ENCODE data around the gene APOBEC3G. TPM values are rescaled to one million over a fixed set of nuclear protein-coding genes. Genes with fewer than 3 reads are reported as not detected.

The APOBEC3G gene
- total and polyA plus RNA-seq, 12 donors = 1.9 to 17.7 (median 3.1) TPM

DNA sequence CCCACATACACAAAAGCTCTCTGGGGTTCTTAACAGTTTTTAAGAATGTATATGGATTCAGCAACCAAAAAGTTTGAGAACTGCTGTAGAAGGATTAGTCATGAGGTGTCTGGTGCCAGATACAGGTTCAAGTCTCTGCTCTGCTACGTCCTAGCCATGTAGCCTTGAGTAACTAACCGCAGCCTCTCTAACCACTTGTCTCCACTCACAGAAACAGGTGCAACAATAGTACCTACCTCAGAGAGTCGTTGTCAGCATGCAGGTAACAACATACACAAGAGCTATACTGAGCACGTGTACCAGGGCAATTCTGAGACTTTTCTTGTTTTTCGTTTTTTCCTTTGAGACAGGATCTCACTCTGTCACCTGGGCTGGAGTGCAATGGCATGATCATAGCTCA, 48.5 kb downstream of the APOBEC3G start:
- H3K9me3 ChIP-seq = no peaks in the 10 kb centered on the region
- intact Hi-C loops (cut with DNase I) = loop anchor here in 6 of 10 donors (2.0 to 10.0 kb wide), 4 partner anchors 351 to 361 kb away; no protein-coding TSS in a partner anchor
- peaks cover 0 to 8% (median 3%) of the 10 kb centered on the region in 9 donors for H3K4me1 ChIP-seq
- WGBS, 2 donors = 93 to 95% methylated on average over 5 of the region's 5 CpGs
- ATAC-seq (no peak), DNase-seq (no peak)
- peaks cover 0 to 10% (median 0%) of the 10 kb centered on the region in 9 donors for H3K36me3 ChIP-seq
- H3K4me3 ChIP-seq = no peak overlapping the region
- H3K27ac ChIP-seq = no peak overlapping the region
- TF ChIP-seq, protein P1, sequence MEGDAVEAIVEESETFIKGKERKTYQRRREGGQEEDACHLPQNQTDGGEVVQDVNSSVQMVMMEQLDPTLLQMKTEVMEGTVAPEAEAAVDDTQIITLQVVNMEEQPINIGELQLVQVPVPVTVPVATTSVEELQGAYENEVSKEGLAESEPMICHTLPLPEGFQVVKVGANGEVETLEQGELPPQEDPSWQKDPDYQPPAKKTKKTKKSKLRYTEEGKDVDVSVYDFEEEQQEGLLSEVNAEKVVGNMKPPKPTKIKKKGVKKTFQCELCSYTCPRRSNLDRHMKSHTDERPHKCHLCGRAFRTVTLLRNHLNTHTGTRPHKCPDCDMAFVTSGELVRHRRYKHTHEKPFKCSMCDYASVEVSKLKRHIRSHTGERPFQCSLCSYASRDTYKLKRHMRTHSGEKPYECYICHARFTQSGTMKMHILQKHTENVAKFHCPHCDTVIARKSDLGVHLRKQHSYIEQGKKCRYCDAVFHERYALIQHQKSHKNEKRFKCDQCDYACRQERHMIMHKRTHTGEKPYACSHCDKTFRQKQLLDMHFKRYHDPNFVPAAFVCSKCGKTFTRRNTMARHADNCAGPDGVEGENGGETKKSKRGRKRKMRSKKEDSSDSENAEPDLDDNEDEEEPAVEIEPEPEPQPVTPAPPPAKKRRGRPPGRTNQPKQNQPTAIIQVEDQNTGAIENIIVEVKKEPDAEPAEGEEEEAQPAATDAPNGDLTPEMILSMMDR (IDR thresholded peaks at IDR 0.05) = no peak
- H3K27me3 ChIP-seq = no peaks in the 10 kb centered on the region

DNA sequence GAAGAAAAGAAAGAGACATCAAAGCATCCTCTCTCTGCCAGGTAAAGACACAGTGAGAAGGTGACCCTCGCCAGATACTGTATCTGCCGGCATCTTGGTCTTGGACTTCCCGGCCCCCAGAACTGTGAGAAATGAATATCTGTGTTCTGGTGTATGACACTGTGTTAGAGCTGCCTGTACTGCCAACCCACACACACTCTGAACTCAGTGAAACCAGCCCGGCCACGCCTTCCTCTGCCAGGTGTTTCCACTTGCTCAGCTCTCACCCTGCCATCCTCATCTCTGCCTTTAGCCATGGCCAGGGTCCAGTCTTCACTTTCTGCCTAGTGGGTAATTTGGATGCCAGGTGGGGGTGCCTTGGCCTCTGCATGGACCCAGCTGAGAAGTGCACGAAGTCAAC, 51.4 kb downstream of the APOBEC3G start:
- Histone ChIP-seq H3K4me3 (no peak overlapping the region), H3K36me3 (peaks cover 0 to 29% (median 0%) of the 10 kb centered on the region in 9 donors), H3K9me3 (no peaks in the 10 kb centered on the region), H3K27ac (no peak overlapping the region), H3K4me1 (peaks cover 4 to 21% (median 19%) of the 10 kb centered on the region in 9 donors), H3K27me3 (no peaks in the 10 kb centered on the region)
- ATAC-seq (no peak), DNase-seq (no peak)
- TF ChIP-seq, protein P1 (IDR thresholded peaks at IDR 0.05) = no peak
- intact Hi-C loops (cut with DNase I) = loop anchor here in 5 of 10 donors (5.0 to 10.0 kb wide), 3 partner anchors 354 to 364 kb away; no protein-coding TSS in a partner anchor
- WGBS, 2 donors = 93 to 95% methylated on average over 6 of the region's 6 CpGs

DNA sequence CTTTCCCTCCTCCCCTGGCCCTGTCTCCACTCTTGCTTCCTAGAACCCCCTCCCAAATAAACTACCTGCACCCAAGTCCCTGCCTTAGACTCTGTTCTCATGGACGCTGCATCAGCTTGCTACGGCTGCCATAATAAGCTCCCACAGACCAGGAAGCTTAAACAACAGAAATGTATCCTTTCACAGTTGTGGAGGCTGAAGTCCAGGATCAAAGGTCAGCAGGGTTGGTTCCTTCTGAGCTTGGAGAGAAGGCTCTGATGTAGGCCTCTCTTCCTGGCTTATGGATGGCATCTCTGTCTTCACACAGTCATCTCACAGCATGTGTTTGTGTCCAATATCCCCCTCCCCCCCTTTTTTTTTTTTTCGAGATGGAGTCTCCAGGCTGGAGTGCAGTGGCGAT, 52.0 kb downstream of the APOBEC3G start:
- 86 to 90% methylated on average over 4 of the region's 4 CpGs for WGBS, 2 donors
- Histone ChIP-seq H3K27ac (no peak overlapping the region), H3K9me3 (no peaks in the 10 kb centered on the region), H3K27me3 (no peaks in the 10 kb centered on the region), H3K36me3 (peaks cover 0 to 34% (median under 1%) of the 10 kb centered on the region in 9 donors), H3K4me3 (no peak overlapping the region), H3K4me1 (peaks cover 4 to 21% (median 19%) of the 10 kb centered on the region in 9 donors)
- TF ChIP-seq, protein P1 (IDR thresholded peaks at IDR 0.05) = no peak
- ATAC-seq (no peak), DNase-seq (no peak)
- intact Hi-C loops (cut with DNase I) = loop anchor here in 5 of 10 donors (5.0 to 10.0 kb wide), 3 partner anchors 354 to 364 kb away; no protein-coding TSS in a partner anchor

DNA sequence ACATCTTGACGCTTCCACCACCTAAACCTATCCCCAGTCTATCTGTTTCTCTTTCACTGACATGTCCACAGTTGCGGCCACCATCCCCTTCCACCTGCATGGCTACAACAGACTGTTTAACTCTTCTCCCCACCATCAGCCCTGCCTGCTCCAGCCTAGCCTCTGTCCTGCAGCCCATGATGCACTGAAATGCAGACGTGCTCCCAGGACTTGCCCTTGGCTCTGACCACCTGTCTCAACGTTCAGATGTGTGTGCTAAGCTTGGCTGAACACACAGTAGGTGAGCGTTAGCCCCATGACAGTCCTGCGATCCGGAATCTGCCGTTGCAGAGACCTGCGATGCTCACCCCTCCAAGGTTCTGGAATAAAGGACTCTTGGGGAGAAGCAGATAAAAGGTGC, 52.7 kb downstream of the APOBEC3G start:
- peaks cover 4 to 24% (median 19%) of the 10 kb centered on the region in 9 donors for H3K4me1 ChIP-seq
- peaks cover 0 to 39% (median 3%) of the 10 kb centered on the region in 9 donors for H3K36me3 ChIP-seq
- no peak overlapping the region for H3K27ac ChIP-seq
- H3K27me3 ChIP-seq = no peaks in the 10 kb centered on the region
- intact Hi-C loops (cut with DNase I) = loop anchor here in 7 of 10 donors (5.0 to 10.0 kb wide), 4 partner anchors 255 to 365 kb away; partner anchors contain the start of gene CBX6 (in 1 of the 7)
- no peaks in the 10 kb centered on the region for H3K9me3 ChIP-seq
- no peak for ATAC-seq
- no peak overlapping the region for H3K4me3 ChIP-seq
- 89 to 92% methylated on average over 9 of the region's 9 CpGs for WGBS, 2 donors
- TF ChIP-seq, protein P1 (IDR thresholded peaks at IDR 0.05) = no peak
- DNase-seq = no peak
